Gastrocnemius medialis (tissue), 4 donors: ENCODE data around the gene MORC3. TPM values are rescaled to one million over a fixed set of nuclear protein-coding genes. Genes with fewer than 3 reads are reported as not detected.

Source experiments
- ATAC-seq, 2 donors: fragments of 150-250 bp; one replicate each; pipeline ENCODE4 v1.9.1; 2016
- DNase-seq, 2 donors: peaks; one replicate each; pipeline ENCODE4 v3.0.0-alpha.2; 2019
- H3K27ac ChIP-seq, 4 donors: fragments of 200-600 bp; sonication (generic); 1 replicate in 1 of 4; 2 replicates in 3 of 4; pipeline ENCODE4 v1.5.1; 2016 to 2018; ENCODE audit warnings: mild to moderate bottlenecking in 2 of 4, moderate library complexity in 1 of 4
- H3K27me3 ChIP-seq, 3 donors: fragments of 200-600 bp; sonication (generic) in 2 of 3; 1 replicate in 1 of 3; 2 replicates in 2 of 3; pipeline versions ENCODE4 v1.5.1 to v1.6.0; 2016 to 2019; ENCODE audit warnings: mild to moderate bottlenecking in 1 of 3, moderate library complexity in 1 of 3
- H3K36me3 ChIP-seq, 2 donors: fragments of 200-600 bp; sonication (generic) in 1 of 2; one replicate each; pipeline ENCODE4 v1.5.1; 2017 to 2018
- H3K4me1 ChIP-seq, 2 donors: fragments of 200-600 bp; sonication (generic) in 1 of 2; one replicate each; pipeline ENCODE4 v1.5.1; 2016 to 2017; ENCODE audit warnings: mild to moderate bottlenecking in 2 of 2
- H3K4me3 ChIP-seq, 4 donors: fragments of 200-600 bp; sonication (generic) in 3 of 4; 1 replicate in 1 of 4; 2 replicates in 3 of 4; pipeline ENCODE4 v1.5.1; 2016 to 2019; ENCODE audit warnings: mild to moderate bottlenecking in 2 of 4
- H3K9me3 ChIP-seq, 3 donors: fragments of 200-600 bp; sonication (generic) in 2 of 3; 1 replicate in 1 of 3; 2 replicates in 2 of 3; pipeline ENCODE4 v1.5.1; 2016 to 2019
- CTCF ChIP-seq, 5 experiments: fragments of 450-650 bp in 3 of 5; fragments of 200-600 bp in 2 of 5; sonication (generic) in 2 of 5; IDR thresholded peaks in 4 of 5; conservative IDR thresholded peaks in 1 of 5; 1 replicate in 4 of 5; 2 replicates in 1 of 5; pipeline ENCODE4 v1.5.1; 2016 to 2019; ENCODE audit warnings: antibody characterized with exemption in 5 of 5, mild to moderate bottlenecking in 3 of 5, moderate library complexity in 3 of 5
- POLR2A ChIP-seq, 2 donors: fragments of 450-650 bp; IDR thresholded peaks; one replicate each; pipeline ENCODE4 v1.6.1; 2017; ENCODE audit warnings: antibody characterized with exemption in 2 of 2, mild to moderate bottlenecking in 2 of 2, moderate library complexity in 2 of 2
- in situ Hi-C, 4 donors: fragments of 200-750 bp; cut with MboI; loops; one replicate each; pipeline versions ENCODE4 v1.15.0 to v1.8.0; 2017; ENCODE audit warnings: low sequenced_read_pairs in 4 of 4
- intact Hi-C: fragments of 100-400 bp; cut with DNase I; formaldehyde crosslinking; loops from one replicate; pipeline ENCODE4 v1.15.1; 2023; ENCODE audit warnings: low total_unique reads
- total RNA-seq, 4 donors: library from RNA; depleted of rRNA; stranded (reverse); fragments of >200 nt; gene quantifications; one replicate each; pipeline versions ENCODE4 v1.1.0 to v1.2.3, GENCODE V29; 2016

The MORC3 gene
- total RNA-seq, 4 donors from 2014 or later, result 28.1 to 35.5 (median 31.7) TPM

DNA sequence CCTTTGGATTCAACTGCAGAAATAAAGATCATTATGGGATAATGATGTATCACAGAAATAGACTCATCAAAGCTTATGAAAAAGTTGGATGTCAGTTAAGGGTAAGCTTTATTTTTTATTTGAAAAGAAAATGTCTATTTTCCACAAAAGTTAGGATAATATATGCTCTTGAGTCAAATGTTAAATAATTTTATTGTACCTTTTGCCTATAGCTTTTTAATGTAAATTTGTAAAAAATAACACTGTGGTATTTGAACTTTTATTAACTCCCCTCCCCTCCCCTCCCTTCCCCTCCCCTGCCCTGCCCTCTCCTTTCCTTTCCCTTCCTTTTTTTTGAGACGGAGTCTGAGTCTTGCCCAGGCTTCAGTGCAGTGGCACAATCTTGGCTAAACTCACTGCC is 24.9 kb downstream of the MORC3 start:
- in situ Hi-C loops (no loop called here), intact Hi-C loops (no loop called here)
- H3K27me3 ChIP-seq, result no peaks in the 10 kb centered on the region

GRCh38 chr21:36347278-36347961 is 27.4 kb downstream of the MORC3 start:
- Histone ChIP-seq H3K4me3 (no peak overlapping the region), H3K27me3 (no peaks in the 10 kb centered on the region), H3K27ac (no peak overlapping the region), H3K36me3 (peaks cover 4 to 79% of the 10 kb centered on the region in 2 donors), H3K4me1 (peaks cover 0 to 6% of the 10 kb centered on the region in 2 donors), H3K9me3 (no peaks in the 10 kb centered on the region)
- DNase-seq, result no peak
- intact Hi-C loops, result no loop called here
- TF ChIP-seq POLR2A (IDR thresholded peaks at IDR 0.05) (no peak), CTCF (IDR thresholded peaks at IDR 0.05 in 4 of 5, conservative IDR thresholded peaks at IDR 0.05 in 1 of 5) (no peak)
- ATAC-seq, result no peak
- in situ Hi-C loops, result no loop called here

More for the DNA sequence above, 24.9 kb downstream of the MORC3 start:
- H3K4me1 ChIP-seq, result peaks cover 0 to 9% of the 10 kb centered on the region in 2 donors
- peaks cover 4 to 74% of the 10 kb centered on the region in 2 donors for H3K36me3 ChIP-seq
- ATAC-seq, result no peak
- H3K9me3 ChIP-seq, result no peaks in the 10 kb centered on the region
- peak overlapping the region in 2 of 4 donors; percentile 28 to 29 for H3K27ac ChIP-seq
- no peak for DNase-seq
- no peak for TF ChIP-seq CTCF (IDR thresholded peaks at IDR 0.05 in 4 of 5, conservative IDR thresholded peaks at IDR 0.05 in 1 of 5)
- no peak for TF ChIP-seq POLR2A (IDR thresholded peaks at IDR 0.05)
- no peak overlapping the region for H3K4me3 ChIP-seq

GRCh38 chr21:36347962-36348328 is 27.9 kb downstream of the MORC3 start:
- H3K27me3 ChIP-seq, result no peaks in the 10 kb centered on the region
- peaks cover 0 to under 1% of the 10 kb centered on the region in 2 donors for H3K4me1 ChIP-seq
- no peak for ATAC-seq
- no peak overlapping the region for H3K4me3 ChIP-seq
- peak overlapping the region in 1 of 4 donors; percentile 16 for H3K27ac ChIP-seq
- intact Hi-C loops (no loop called here), in situ Hi-C loops (no loop called here)
- H3K9me3 ChIP-seq, result no peaks in the 10 kb centered on the region
- DNase-seq, result no peak
- peaks cover 4 to 80% of the 10 kb centered on the region in 2 donors for H3K36me3 ChIP-seq
- no peak for TF ChIP-seq POLR2A (IDR thresholded peaks at IDR 0.05)
- no peak for TF ChIP-seq CTCF (IDR thresholded peaks at IDR 0.05 in 4 of 5, conservative IDR thresholded peaks at IDR 0.05 in 1 of 5)

GRCh38 chr21:36349315-36349714 is 29.3 kb downstream of the MORC3 start:
- in situ Hi-C loops, result no loop called here
- no peaks in the 10 kb centered on the region for H3K4me1 ChIP-seq
- no peaks in the 10 kb centered on the region for H3K9me3 ChIP-seq
- H3K36me3 ChIP-seq, result peaks cover 4 to 70% of the 10 kb centered on the region in 2 donors
- peak overlapping the region in 1 of 4 donors; percentile 16 for H3K27ac ChIP-seq
- ATAC-seq (no peak), DNase-seq (no peak)
- H3K4me3 ChIP-seq, result no peak overlapping the region
- intact Hi-C loops, result no loop called here
- TF ChIP-seq POLR2A (IDR thresholded peaks at IDR 0.05) (no peak), CTCF (IDR thresholded peaks at IDR 0.05 in 4 of 5, conservative IDR thresholded peaks at IDR 0.05 in 1 of 5) (no peak)
- H3K27me3 ChIP-seq, result no peaks in the 10 kb centered on the region
